Kidney epithelial cell (primary cell): ENCODE measurements around the gene ZNF213. TPM values are rescaled to one million over a fixed set of nuclear protein-coding genes. Genes with fewer than 3 reads are reported as not detected.

Experiments used
- DNase-seq: peaks from one replicate; pipeline ENCODE4 v3.0.0-alpha.2; 2010; ENCODE audit warnings: low read depth
- H3K27me3 ChIP-seq: 2 replicates; pipeline ENCODE4 v1.6.0; 2011; ENCODE audit warnings: low read length; ENCODE audit not compliant: control insufficient read depth, insufficient read depth
- H3K36me3 ChIP-seq: 2 replicates; pipeline ENCODE4 v1.5.1; 2011; ENCODE audit warnings: low read length; ENCODE audit not compliant: control insufficient read depth, insufficient read depth
- H3K4me3 ChIP-seq: 2 replicates; pipeline ENCODE4 v1.5.1; 2011; ENCODE audit warnings: low read depth, mild to moderate bottlenecking, control low read depth, low read length
- total RNA-seq: library from RNA; depleted of rRNA; stranded (reverse); fragments of >200 nt; gene quantifications from 2 replicates; pipeline ENCODE4 v1.2.3, GENCODE V29; 2015
- TF ChIP-seq, protein P1 (sequence below): IDR thresholded peaks from 2 replicates; pipeline ENCODE4 v1.5.1; 2011; ENCODE audit warnings: mild to moderate bottlenecking, moderate library complexity, low read length, control low read depth, inconsistent platforms; ENCODE audit not compliant: insufficient read depth, poor library complexity, severe bottlenecking

ZNF213 gene
- total RNA-seq, 1 donor from 2014 or later, result 13.7 TPM

DNA sequence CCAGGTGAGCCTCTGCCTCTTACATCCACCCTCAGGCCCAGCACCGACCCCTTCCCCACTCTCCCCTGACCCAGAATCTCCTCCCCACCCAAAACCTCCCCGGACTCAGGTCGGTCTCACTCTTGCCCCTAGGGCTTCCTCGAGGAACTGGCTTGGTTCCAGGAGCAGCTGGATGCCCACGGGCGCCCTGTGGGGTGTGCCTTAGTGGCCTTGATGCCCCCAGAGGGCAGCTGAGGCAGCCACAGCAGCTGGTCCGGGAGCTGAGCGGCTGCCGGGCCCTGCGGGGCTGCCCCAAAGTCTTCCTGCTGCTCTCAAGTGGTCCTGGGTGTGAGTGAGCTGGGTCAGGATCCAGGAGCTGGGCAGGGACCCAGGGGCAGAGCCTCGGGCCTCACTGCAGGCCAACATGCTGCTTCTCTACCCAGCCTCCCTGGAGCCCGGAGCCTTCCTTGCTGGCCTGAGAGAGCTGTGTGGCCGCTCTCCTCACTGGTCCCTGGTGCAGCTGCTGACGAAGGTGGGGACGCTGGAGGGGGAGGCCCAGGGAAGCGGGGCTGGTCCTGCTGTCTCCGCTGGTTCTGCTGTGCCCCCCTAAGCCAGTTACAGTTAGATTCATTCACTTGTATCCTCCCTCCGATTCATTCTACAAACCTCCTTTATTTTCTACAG lies 9.6 kb downstream of the ZNF213 start:
- TF ChIP-seq, protein P1, sequence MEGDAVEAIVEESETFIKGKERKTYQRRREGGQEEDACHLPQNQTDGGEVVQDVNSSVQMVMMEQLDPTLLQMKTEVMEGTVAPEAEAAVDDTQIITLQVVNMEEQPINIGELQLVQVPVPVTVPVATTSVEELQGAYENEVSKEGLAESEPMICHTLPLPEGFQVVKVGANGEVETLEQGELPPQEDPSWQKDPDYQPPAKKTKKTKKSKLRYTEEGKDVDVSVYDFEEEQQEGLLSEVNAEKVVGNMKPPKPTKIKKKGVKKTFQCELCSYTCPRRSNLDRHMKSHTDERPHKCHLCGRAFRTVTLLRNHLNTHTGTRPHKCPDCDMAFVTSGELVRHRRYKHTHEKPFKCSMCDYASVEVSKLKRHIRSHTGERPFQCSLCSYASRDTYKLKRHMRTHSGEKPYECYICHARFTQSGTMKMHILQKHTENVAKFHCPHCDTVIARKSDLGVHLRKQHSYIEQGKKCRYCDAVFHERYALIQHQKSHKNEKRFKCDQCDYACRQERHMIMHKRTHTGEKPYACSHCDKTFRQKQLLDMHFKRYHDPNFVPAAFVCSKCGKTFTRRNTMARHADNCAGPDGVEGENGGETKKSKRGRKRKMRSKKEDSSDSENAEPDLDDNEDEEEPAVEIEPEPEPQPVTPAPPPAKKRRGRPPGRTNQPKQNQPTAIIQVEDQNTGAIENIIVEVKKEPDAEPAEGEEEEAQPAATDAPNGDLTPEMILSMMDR, result no peak
- DNase-seq, result no peak
- no peaks in the 10 kb centered on the region for H3K27me3 ChIP-seq
- no peak overlapping the region for H3K4me3 ChIP-seq
- H3K36me3 ChIP-seq, result peaks cover 2% of the 10 kb centered on the region

DNA sequence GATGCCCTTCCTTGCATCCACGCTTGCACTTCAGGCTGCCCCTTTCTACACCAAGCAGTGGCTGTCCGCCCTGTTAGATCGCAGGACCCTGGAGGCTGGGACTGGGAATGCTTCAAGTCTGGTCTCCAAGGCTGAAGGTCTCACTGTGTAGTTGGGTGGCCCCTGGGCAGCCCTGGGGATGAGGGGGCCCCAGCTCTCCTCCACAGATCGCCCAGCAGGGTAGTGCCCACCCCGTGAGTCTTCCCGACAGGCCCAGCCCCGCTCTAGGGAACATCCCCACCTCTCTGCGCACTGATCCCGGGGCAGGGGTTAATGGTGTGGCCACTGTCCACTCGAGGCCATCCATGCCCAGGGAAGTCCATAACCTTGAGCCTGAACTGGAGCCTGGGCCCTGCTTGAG lies 10.3 kb downstream of the ZNF213 start:
- Histone ChIP-seq H3K4me3 (no peak overlapping the region), H3K36me3 (peaks cover 2% of the 10 kb centered on the region)

GRCh38 chr16:3145660-3146059 lies 10.8 kb downstream of the ZNF213 start:
- H3K36me3 ChIP-seq, result peaks cover 2% of the 10 kb centered on the region
- TF ChIP-seq, protein P1, result no peak
- no peak for DNase-seq
- no peaks in the 10 kb centered on the region for H3K27me3 ChIP-seq
- H3K4me3 ChIP-seq, result no peak overlapping the region

More for the DNA sequence above, 10.3 kb downstream of the ZNF213 start:
- DNase-seq, result no peak
- TF ChIP-seq, protein P1, result no peak
- no peaks in the 10 kb centered on the region for H3K27me3 ChIP-seq

DNA sequence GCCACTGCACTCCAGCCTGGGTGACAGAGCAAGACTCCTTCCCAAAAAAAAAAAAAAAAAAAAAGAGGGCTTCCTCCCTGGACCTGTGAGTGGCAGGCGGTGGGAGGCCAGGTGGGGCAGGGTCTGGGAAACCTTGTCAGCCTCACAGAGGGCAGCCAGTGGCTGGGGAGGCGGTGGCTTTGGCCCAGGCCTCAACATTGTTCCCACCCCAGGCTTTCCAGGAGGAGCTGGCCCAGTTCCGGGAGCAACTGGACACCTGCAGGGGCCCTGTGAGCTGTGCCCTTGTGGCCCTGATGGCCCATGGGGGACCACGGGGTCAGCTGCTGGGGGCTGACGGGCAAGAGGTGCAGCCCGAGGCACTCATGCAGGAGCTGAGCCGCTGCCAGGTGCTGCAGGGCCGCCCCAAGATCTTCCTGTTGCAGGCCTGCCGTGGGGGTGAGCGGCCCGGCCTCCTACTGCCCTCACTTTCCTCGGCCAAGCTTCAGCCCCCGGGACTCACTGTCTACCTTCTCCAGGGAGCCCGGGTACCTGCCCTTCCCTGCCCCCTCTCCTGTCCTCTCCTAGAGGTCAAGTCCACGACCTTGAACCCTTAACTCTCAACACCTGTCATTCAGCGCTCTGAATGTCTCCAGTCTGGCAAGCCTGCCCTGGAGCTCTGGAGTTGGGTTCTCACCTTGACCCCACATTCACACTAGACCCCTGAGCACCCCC lies 12.4 kb downstream of the ZNF213 start:
- Histone ChIP-seq H3K4me3 (no peak overlapping the region), H3K27me3 (no peaks in the 10 kb centered on the region), H3K36me3 (no peaks in the 10 kb centered on the region)
- TF ChIP-seq, protein P1, result no peak
- no peak for DNase-seq

DNA sequence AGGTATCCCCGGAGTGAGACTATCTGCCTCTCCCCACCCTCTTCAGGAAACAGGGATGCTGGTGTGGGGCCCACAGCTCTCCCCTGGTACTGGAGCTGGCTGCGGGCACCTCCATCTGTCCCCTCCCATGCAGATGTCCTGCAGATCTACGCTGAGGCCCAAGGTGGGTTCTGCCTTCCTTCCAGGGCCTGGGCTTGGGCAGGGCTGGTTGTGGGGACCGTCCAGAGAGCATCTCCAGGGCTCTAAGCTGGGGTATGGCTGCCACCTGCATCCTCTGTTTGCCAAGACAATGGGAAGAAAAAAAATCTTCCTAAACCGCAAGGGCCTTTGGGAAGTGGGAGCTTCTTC lies 12.9 kb downstream of the ZNF213 start:
- TF ChIP-seq, protein P1, result no peak
- no peaks in the 10 kb centered on the region for H3K27me3 ChIP-seq
- DNase-seq, result no peak
- H3K36me3 ChIP-seq, result no peaks in the 10 kb centered on the region
- no peak overlapping the region for H3K4me3 ChIP-seq
